ENCODE data around the gene DBX1.

DBX1 gene

GRCh38 chr11:20155683-20156279, 4.5 kb downstream of the DBX1 start:
- Histone ChIP-seq H3K9me3 (ENCODE audit: insufficient read depth, low read depth, low read length) (no peaks in the 10 kb centered on the region), H3K4me2 (ENCODE audit: low read depth, low read length, poor library complexity, severe bottlenecking) (no peak overlapping the region), H4K20me1 (ENCODE audit: insufficient read depth, low read length, poor library complexity, severe bottlenecking) (no peaks in the 10 kb centered on the region), H3K36me3 (ENCODE audit: insufficient read depth, low read length) (no peaks in the 10 kb centered on the region), H3F3A (ENCODE audit: low read depth) (no peaks in the 10 kb centered on the region), H2AFZ (ENCODE audit: low read length) (no peak overlapping the region), H3K4me3 (ENCODE audit: low read length, poor library complexity, severe bottlenecking) (no peak overlapping the region), H3K79me2 (ENCODE audit: insufficient read depth, low read length) (no peaks in the 10 kb centered on the region), H3K9ac (ENCODE audit: low read depth, low read length, poor library complexity, severe bottlenecking) (no peak overlapping the region), H3K4me1 (ENCODE audit: insufficient read depth, low read length, poor library complexity, severe bottlenecking) (no peaks in the 10 kb centered on the region), H3K9me2 (replicated peaks; ENCODE audit: low read depth, low read length) (no peaks in the 10 kb centered on the region), H3K27me3 (ENCODE audit: insufficient read depth, low read length, poor library complexity, severe bottlenecking) (no peaks in the 10 kb centered on the region)
- TF ChIP-seq EZH2phosphoT487 (IDR thresholded peaks at IDR 0.05; ENCODE audit: borderline replicate concordance) (no peak), CTCF (conservative IDR thresholded peaks at IDR 0.05; ENCODE audit: low read length) (no peak)

- Histone ChIP-seq H3K9ac (ENCODE audit: low read depth, low read length, poor library complexity, severe bottlenecking) (no peak overlapping the region), H3K9me2 (replicated peaks; ENCODE audit: low read depth, low read length) (no peaks in the 10 kb centered on the region), H2AFZ (ENCODE audit: low read length) (no peak overlapping the region), H3K27me3 (ENCODE audit: insufficient read depth, low read length, poor library complexity, severe bottlenecking) (no peaks in the 10 kb centered on the region), H4K20me1 (ENCODE audit: insufficient read depth, low read length, poor library complexity, severe bottlenecking) (no peaks in the 10 kb centered on the region), H3K9me3 (ENCODE audit: insufficient read depth, low read depth, low read length) (no peaks in the 10 kb centered on the region), H3K4me2 (ENCODE audit: low read depth, low read length, poor library complexity, severe bottlenecking) (no peak overlapping the region), H3K36me3 (ENCODE audit: insufficient read depth, low read length) (no peaks in the 10 kb centered on the region), H3K4me3 (ENCODE audit: low read length, poor library complexity, severe bottlenecking) (no peak overlapping the region), H3F3A (ENCODE audit: low read depth) (no peaks in the 10 kb centered on the region), H3K4me1 (ENCODE audit: insufficient read depth, low read length, poor library complexity, severe bottlenecking) (no peaks in the 10 kb centered on the region), H3K79me2 (ENCODE audit: insufficient read depth, low read length) (no peaks in the 10 kb centered on the region)
- TF ChIP-seq EZH2phosphoT487 (IDR thresholded peaks at IDR 0.05; ENCODE audit: borderline replicate concordance) (no peak), CTCF (conservative IDR thresholded peaks at IDR 0.05; ENCODE audit: low read length) (no peak)
Observed at GRCh38 chr11:20154381-20154780, 5.9 kb downstream of the DBX1 start.

DNA sequence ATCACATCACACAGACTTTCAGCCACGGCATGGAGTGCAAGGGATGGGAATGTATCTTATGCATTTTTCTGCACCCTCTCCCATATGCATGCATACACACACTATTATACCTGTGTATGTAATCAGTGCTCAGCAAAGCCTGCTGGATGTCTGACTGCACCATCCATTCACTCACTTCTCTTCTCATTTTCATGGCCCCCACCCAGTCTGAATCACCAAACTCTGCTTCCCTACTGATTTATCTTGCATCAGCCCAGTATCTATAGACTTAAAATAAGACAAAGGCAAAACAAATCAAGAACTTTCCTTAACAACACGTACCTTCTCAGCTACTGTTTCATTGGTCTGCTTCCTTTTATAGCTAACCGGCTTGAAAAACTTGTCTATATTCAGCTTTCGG, 21.6 kb downstream of the DBX1 start:
- Histone ChIP-seq H3K4me3 (ENCODE audit: low read length, poor library complexity, severe bottlenecking) (no peak overlapping the region), H4K20me1 (ENCODE audit: insufficient read depth, low read length, poor library complexity, severe bottlenecking) (no peaks in the 10 kb centered on the region), H3K4me2 (ENCODE audit: low read depth, low read length, poor library complexity, severe bottlenecking) (no peak overlapping the region), H3F3A (ENCODE audit: low read depth) (no peaks in the 10 kb centered on the region), H3K36me3 (ENCODE audit: insufficient read depth, low read length) (no peaks in the 10 kb centered on the region), H3K9me3 (ENCODE audit: insufficient read depth, low read depth, low read length) (no peaks in the 10 kb centered on the region), H2AFZ (ENCODE audit: low read length) (no peak overlapping the region), H3K9ac (ENCODE audit: low read depth, low read length, poor library complexity, severe bottlenecking) (no peak overlapping the region), H3K79me2 (ENCODE audit: insufficient read depth, low read length) (no peaks in the 10 kb centered on the region), H3K27me3 (ENCODE audit: insufficient read depth, low read length, poor library complexity, severe bottlenecking) (no peaks in the 10 kb centered on the region), H3K4me1 (ENCODE audit: insufficient read depth, low read length, poor library complexity, severe bottlenecking) (no peaks in the 10 kb centered on the region), H3K9me2 (replicated peaks; ENCODE audit: low read depth, low read length) (no peaks in the 10 kb centered on the region)
- TF ChIP-seq CTCF (conservative IDR thresholded peaks at IDR 0.05; ENCODE audit: low read length) = no peak
- TF ChIP-seq EZH2phosphoT487 (IDR thresholded peaks at IDR 0.05; ENCODE audit: borderline replicate concordance) = no peak
